IMR-90 (cell line): ENCODE results near the gene GJC2. TPM values are rescaled to one million over a fixed set of nuclear protein-coding genes. Genes with fewer than 3 reads are reported as not detected.

Experiments
- ATAC-seq: fragments of 200-7000 bp; cut with Tn5 transposase; 2 replicates; pipeline ENCODE4 v1.9.1; 2020; ENCODE audit warnings: low read depth, mild to moderate bottlenecking, moderate library complexity
- BruUV-seq: library from RNA; stranded (reverse); fragments of 400-500 nt; replicated peaks from 2 replicates; lab custom pipeline; 2021; lab: Mats Ljungman, UMichigan
- CTCF ChIA-PET: fragments of 300-600 bp; formaldehyde crosslinking; extraction: SDS; loops from one replicate; lab custom pipeline; 2021; ENCODE audit warnings: antibody characterized with exemption; lab: Yijun Ruan, JAX
- POLR2A ChIA-PET: fragments of 300-600 bp; sonication (Branson Sonifier 250); formaldehyde crosslinking; loops from one replicate; lab custom pipeline; 2022; ENCODE audit warnings: antibody characterized with exemption; ENCODE audit not compliant: unreplicated experiment; lab: Charles Lee
- DNase-seq: peaks from one replicate; pipeline ENCODE4 v3.0.0; 2013
- H2AFZ ChIP-seq: replicated peaks from 2 replicates; pipeline ENCODE3; 2013; ENCODE audit warnings: low read length, mild to moderate bottlenecking; ENCODE audit not compliant: poor library complexity
- H2AK5ac ChIP-seq: 2 replicates; pipeline ENCODE4 v1.6.1; 2013; ENCODE audit warnings: low read depth, low read length, inconsistent platforms
- H2AK9ac ChIP-seq: replicated peaks from 2 replicates; pipeline ENCODE3; 2013; ENCODE audit warnings: mild to moderate bottlenecking, low read depth, low read length, moderate library complexity; ENCODE audit not compliant: poor library complexity
- H2BK120ac ChIP-seq: 2 replicates; pipeline ENCODE4 v1.6.1; 2013; ENCODE audit warnings: low read depth, low read length, inconsistent platforms
- H2BK15ac ChIP-seq: 3 replicates; pipeline ENCODE4 v1.6.1; 2013; ENCODE audit warnings: low read depth, low read length, inconsistent platforms
- H2BK20ac ChIP-seq: 2 replicates; pipeline ENCODE4 v1.6.1; 2013; ENCODE audit warnings: low read depth, mild to moderate bottlenecking, inconsistent platforms, low read length, moderate library complexity
- H2BK5ac ChIP-seq: 2 replicates; pipeline ENCODE4 v1.6.1; 2013; ENCODE audit warnings: mild to moderate bottlenecking, low read depth, low read length, inconsistent platforms; ENCODE audit not compliant: poor library complexity, severe bottlenecking
- H3K14ac ChIP-seq: replicated peaks from 2 replicates; pipeline ENCODE4 v1.6.1; 2013; ENCODE audit warnings: low read depth, low read length, inconsistent platforms
- H3K18ac ChIP-seq: 2 replicates; pipeline ENCODE4 v1.6.1; 2013; ENCODE audit warnings: low read depth, low read length, control low read depth
- H3K23ac ChIP-seq: 2 replicates; pipeline ENCODE4 v1.6.1; 2013; ENCODE audit warnings: low read depth, low read length, inconsistent platforms
- H3K27ac ChIP-seq: 2 replicates; pipeline ENCODE4 v1.5.1; 2013; ENCODE audit warnings: mild to moderate bottlenecking, control low read depth, low read length; ENCODE audit not compliant: insufficient read depth
- H3K27me3 ChIP-seq: 2 replicates; pipeline ENCODE4 v1.6.1; 2013; ENCODE audit warnings: low read length; ENCODE audit not compliant: control insufficient read depth, insufficient read depth
- H3K36me3 ChIP-seq: 2 replicates; pipeline ENCODE4 v1.6.1; 2013; ENCODE audit warnings: low read length, mixed read lengths; ENCODE audit not compliant: control insufficient read depth, insufficient read depth
- H3K4ac ChIP-seq: 2 replicates; pipeline ENCODE4 v1.6.1; 2013; ENCODE audit warnings: low read depth, low read length, inconsistent platforms
- H3K4me1 ChIP-seq: 2 replicates; pipeline ENCODE4 v1.6.1; 2013; ENCODE audit warnings: low read length, mixed read lengths; ENCODE audit not compliant: control insufficient read depth, insufficient read depth
- H3K4me2 ChIP-seq: 2 replicates; pipeline ENCODE4 v1.6.1; 2013; ENCODE audit warnings: low read depth, mild to moderate bottlenecking, control low read depth, low read length, moderate library complexity
- H3K4me3 ChIP-seq: 2 replicates; pipeline ENCODE4 v1.5.1; 2013; ENCODE audit warnings: low read depth, mild to moderate bottlenecking, control low read depth, low read length, moderate library complexity; ENCODE audit not compliant: insufficient read depth
- H3K56ac ChIP-seq: 2 replicates; pipeline ENCODE4 v1.6.1; 2013; ENCODE audit warnings: low read length, inconsistent platforms; ENCODE audit not compliant: insufficient read depth; ENCODE audit errors: extremely low read depth
- H3K79me1 ChIP-seq, 2 experiments: 2 replicates each; pipeline ENCODE4 v1.6.1; 2013; ENCODE audit warnings: low read length in 2 of 2, inconsistent platforms in 1 of 2, low read depth in 1 of 2
- H3K9ac ChIP-seq: 2 replicates; pipeline ENCODE4 v1.6.1; 2013; ENCODE audit warnings: low read depth, low read length, control low read depth
- H3K9me1 ChIP-seq: 2 replicates; pipeline ENCODE4 v1.6.1; 2013; ENCODE audit warnings: low read length, inconsistent platforms; ENCODE audit not compliant: insufficient read depth
- H3K9me3 ChIP-seq: 2 replicates; pipeline ENCODE4 v1.6.1; 2013; ENCODE audit warnings: low read length; ENCODE audit not compliant: control insufficient read depth, insufficient read depth
- H4K20me1 ChIP-seq: 2 replicates; pipeline ENCODE4 v1.6.1; 2013; ENCODE audit warnings: low read length, inconsistent platforms; ENCODE audit not compliant: insufficient read depth
- H4K5ac ChIP-seq: 2 replicates; pipeline ENCODE4 v1.6.1; 2013; ENCODE audit warnings: mild to moderate bottlenecking, low read depth, low read length, control low read depth
- H4K8ac ChIP-seq, 2 experiments: 2 replicates each; pipeline ENCODE4 v1.6.1; 2013; ENCODE audit warnings: low read depth in 2 of 2, low read length in 2 of 2, control low read depth in 1 of 2, inconsistent platforms in 1 of 2
- H4K91ac ChIP-seq: 2 replicates; pipeline ENCODE4 v1.6.1; 2013; ENCODE audit warnings: low read depth, low read length, inconsistent platforms; ENCODE audit not compliant: insufficient read depth
- BHLHE40 ChIP-seq: fragments of 150-350 bp; IDR thresholded peaks from 2 replicates; pipeline ENCODE4 v1.6.1; 2016; ENCODE audit warnings: mild to moderate bottlenecking, low read depth, low read length
- CEBPB ChIP-seq: IDR thresholded peaks from 2 replicates; pipeline ENCODE4 v1.6.1; 2012; ENCODE audit warnings: low read depth, low read length, improper control_type of control experiment
- CHD1 ChIP-seq: IDR thresholded peaks from 2 replicates; pipeline ENCODE4 v1.6.1; 2012; ENCODE audit warnings: low read depth, low read length, improper control_type of control experiment
- CTCF ChIP-seq: conservative IDR thresholded peaks from 2 replicates; pipeline ENCODE4 v1.5.1; 2012; ENCODE audit warnings: mild to moderate bottlenecking, low read depth, low read length, improper control_type of control experiment
- FOS ChIP-seq: fragments of 150-350 bp; IDR thresholded peaks from 2 replicates; pipeline ENCODE4 v1.6.1; 2016; ENCODE audit warnings: low read depth, low read length
- MAFK ChIP-seq: IDR thresholded peaks from 2 replicates; pipeline ENCODE4 v1.6.1; 2012; ENCODE audit warnings: low read depth, low read length, improper control_type of control experiment
- MAZ ChIP-seq: IDR thresholded peaks from 2 replicates; pipeline ENCODE4 v1.6.1; 2012; ENCODE audit warnings: low read depth, mild to moderate bottlenecking, low read length, improper control_type of control experiment, moderate library complexity, borderline replicate concordance
- MXI1 ChIP-seq: IDR thresholded peaks from 2 replicates; pipeline ENCODE4 v1.6.1; 2012; ENCODE audit warnings: low read depth, mild to moderate bottlenecking, low read length, moderate library complexity, borderline replicate concordance
- NFE2L2 ChIP-seq: fragments of 150-350 bp; IDR thresholded peaks from 2 replicates; pipeline ENCODE4 v1.6.1; 2016; ENCODE audit warnings: low read depth, mild to moderate bottlenecking, low read length
- POLR2A ChIP-seq: IDR thresholded peaks from 2 replicates; pipeline ENCODE4 v1.6.1; 2012; ENCODE audit warnings: mild to moderate bottlenecking, low read depth, low read length
- RAD21 ChIP-seq: IDR thresholded peaks from 2 replicates; pipeline ENCODE4 v1.6.1; 2012; ENCODE audit warnings: low read length, improper control_type of control experiment
- RCOR1 ChIP-seq: IDR thresholded peaks from 2 replicates; pipeline ENCODE4 v1.6.1; 2012; ENCODE audit warnings: mild to moderate bottlenecking, low read length, improper control_type of control experiment; ENCODE audit not compliant: insufficient replicate concordance
- RFX5 ChIP-seq: IDR thresholded peaks from 2 replicates; pipeline ENCODE4 v1.8.0; 2012; ENCODE audit warnings: low read depth, mild to moderate bottlenecking, low read length, moderate library complexity
- SMC3 ChIP-seq: fragments of 150-350 bp; IDR thresholded peaks from 2 replicates; pipeline ENCODE4 v1.6.1; 2016; ENCODE audit warnings: low read depth, mild to moderate bottlenecking, antibody characterized with exemption, low read length, moderate library complexity
- WGBS, 2 experiments: methylation state at CpG; one replicate each; pipeline versions ENCODE4 v1.1.5 to v1.1.7; 2013; ENCODE audit warnings: missing lambda C conversion rate in 2 of 2; ENCODE audit not compliant: insufficient read length in 1 of 2; ENCODE audit errors: extremely low coverage in 2 of 2; 5-methylcytosine and 5-hydroxymethylcytosine counted together
- dilution Hi-C: fragments of 300-500 bp; cut with HindIII; formaldehyde crosslinking; loops from one replicate; pipeline ENCODE4 v1.14.3; 2018; ENCODE audit warnings: low sequenced_read_pairs; ENCODE audit not compliant: unreplicated experiment
- in situ Hi-C: fragments of 300-500 bp; cut with MboI; formaldehyde crosslinking; loops from 3 replicates; pipeline ENCODE4 v1.14.3; 2019; ENCODE audit warnings: low sequenced_read_pairs, inconsistent platforms, mixed read lengths
- intact Hi-C: fragments of 100-400 bp; cut with micrococcal nuclease; formaldehyde crosslinking; loops from 2 replicates; pipeline ENCODE4 v1.10.0; 2022
- polyA plus RNA-seq, 3 experiments: library from polyadenylated mRNA; depleted of rRNA; stranded (reverse); fragments of >200 nt; gene quantifications; 2 replicates each; pipeline ENCODE4 v1.2.3, GENCODE V29; 2012; ENCODE audit warnings: low replicate concordance in 1 of 3
- total RNA-seq: library from RNA; depleted of rRNA; stranded (reverse); fragments of >200 nt; gene quantifications from 2 replicates; pipeline ENCODE4 v1.2.3, GENCODE V29; 2012
- TF ChIP-seq, protein P1 (sequence below): fragments of 150-350 bp; IDR thresholded peaks from 2 replicates; pipeline ENCODE4 v1.6.1; 2017; ENCODE audit warnings: mild to moderate bottlenecking, antibody characterized with exemption, low read length, low read depth
- TF ChIP-seq, protein P2 (sequence below): fragments of 150-350 bp; IDR thresholded peaks from 2 replicates; pipeline ENCODE4 v1.6.1; 2016; ENCODE audit warnings: low read depth, mild to moderate bottlenecking, low read length, moderate library complexity, borderline replicate concordance

GJC2 gene
- total and polyA plus RNA-seq, 2 of the 4 experiments (the other 2 are of a cell fraction) = 1.1 to 1.7 TPM

- Histone ChIP-seq H3K18ac (no peak overlapping the region), H2AFZ (no peak overlapping the region), H3K9ac (no peak overlapping the region), H2BK120ac (no peak overlapping the region), H3K14ac (no peak overlapping the region), H3K4ac (peak overlapping the region; percentile 26), H2AK9ac (peak overlapping the region; percentile 65), H4K8ac (no peak overlapping the region), H3K23ac (no peak overlapping the region), H3K36me3 (0 out of 2 replicates have a peak, but pooled peaks cover 4% of the 10 kb centered on the region), H2BK20ac (no peak overlapping the region), H3K4me1 (peaks cover 11% of the 10 kb centered on the region), H3K9me3 (peaks cover 2% of the 10 kb centered on the region; the same call in 1 of the 2 replicates), H2BK15ac (no peak overlapping the region), H2AK5ac (no peak overlapping the region; the same call in 1 of the 2 replicates), H3K4me3 (no peak overlapping the region), H3K9me1 (peaks cover 18% of the 10 kb centered on the region), H3K79me1 (peaks cover 6 to 49% of the 10 kb centered on the region in 2 experiments), H3K27me3 (no peaks in the 10 kb centered on the region), H4K5ac (no peak overlapping the region), H3K27ac (no peak overlapping the region), H4K91ac (no peak overlapping the region), H2BK5ac (no peak overlapping the region), H4K20me1 (peaks cover 11% of the 10 kb centered on the region), H3K4me2 (no peak overlapping the region), H3K56ac (no peak overlapping the region)
- in situ Hi-C loops (no loop called here), dilution Hi-C loops (no loop called here), intact Hi-C loops (no loop called here)
- CTCF ChIA-PET = interaction anchor here (0.9 kb wide), 1 partner anchor 11 kb away, joined by 3 read pairs; no protein-coding TSS in a partner anchor
- WGBS, 2 experiments = 80% methylated on average over 1 of the region's 5 CpGs; no CpG with 5 or more reads in 1 of the 2 experiments
- POLR2A ChIA-PET = interaction anchor here (0.6 to 1.3 kb wide), 2 partner anchors 12 to 230 kb away, joined by 3 read pairs; partner anchors contain the start of gene IBA57
- no peak for DNase-seq
- ATAC-seq = no peak
- BruUV-seq = no TSS peak
- TF ChIP-seq, protein P1, sequence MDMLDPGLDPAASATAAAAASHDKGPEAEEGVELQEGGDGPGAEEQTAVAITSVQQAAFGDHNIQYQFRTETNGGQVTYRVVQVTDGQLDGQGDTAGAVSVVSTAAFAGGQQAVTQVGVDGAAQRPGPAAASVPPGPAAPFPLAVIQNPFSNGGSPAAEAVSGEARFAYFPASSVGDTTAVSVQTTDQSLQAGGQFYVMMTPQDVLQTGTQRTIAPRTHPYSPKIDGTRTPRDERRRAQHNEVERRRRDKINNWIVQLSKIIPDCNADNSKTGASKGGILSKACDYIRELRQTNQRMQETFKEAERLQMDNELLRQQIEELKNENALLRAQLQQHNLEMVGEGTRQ = no peak
- TF ChIP-seq CHD1 (no peak), RFX5 (no peak), RCOR1 (no peak), BHLHE40 (no peak), MAZ (no peak), MAFK (no peak), SMC3 (no peak), CEBPB (no peak), FOS (no peak), RAD21 (no peak), NFE2L2 (no peak), POLR2A (no peak), CTCF (no peak), MXI1 (no peak)
- TF ChIP-seq, protein P2, sequence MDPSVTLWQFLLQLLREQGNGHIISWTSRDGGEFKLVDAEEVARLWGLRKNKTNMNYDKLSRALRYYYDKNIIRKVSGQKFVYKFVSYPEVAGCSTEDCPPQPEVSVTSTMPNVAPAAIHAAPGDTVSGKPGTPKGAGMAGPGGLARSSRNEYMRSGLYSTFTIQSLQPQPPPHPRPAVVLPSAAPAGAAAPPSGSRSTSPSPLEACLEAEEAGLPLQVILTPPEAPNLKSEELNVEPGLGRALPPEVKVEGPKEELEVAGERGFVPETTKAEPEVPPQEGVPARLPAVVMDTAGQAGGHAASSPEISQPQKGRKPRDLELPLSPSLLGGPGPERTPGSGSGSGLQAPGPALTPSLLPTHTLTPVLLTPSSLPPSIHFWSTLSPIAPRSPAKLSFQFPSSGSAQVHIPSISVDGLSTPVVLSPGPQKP = no peak
Measured at GRCh38 chr1:228177183-228177475, 27.4 kb downstream of the GJC2 start.
